ENCODE measurements around the gene BORCS5. TPM values are rescaled to one million over a fixed set of nuclear protein-coding genes. Genes with fewer than 3 reads are reported as not detected.

Gene BORCS5
- polyA plus RNA-seq, 1 donor, result 7.2 TPM

DNA sequence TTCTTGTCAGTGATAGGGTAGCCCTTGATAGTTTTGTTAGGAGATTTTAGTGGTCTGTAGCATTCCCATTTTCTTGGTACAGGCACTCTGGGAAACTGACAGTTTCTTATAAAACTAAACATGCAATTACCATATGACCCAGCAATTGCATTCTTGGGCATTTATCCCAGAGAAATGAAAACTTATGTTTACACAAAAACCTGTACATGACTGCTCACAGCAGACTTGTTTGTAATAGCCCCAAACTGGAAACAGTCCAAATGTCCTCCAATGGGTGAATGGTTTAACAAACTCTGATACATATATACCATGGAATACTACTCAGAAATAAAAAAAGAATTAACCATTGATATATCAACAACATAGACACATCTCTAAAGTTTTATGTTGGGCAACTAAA is 75.5 kb downstream of the BORCS5 start:
- DNase-seq (ENCODE audit: low read depth), result no peak

DNA sequence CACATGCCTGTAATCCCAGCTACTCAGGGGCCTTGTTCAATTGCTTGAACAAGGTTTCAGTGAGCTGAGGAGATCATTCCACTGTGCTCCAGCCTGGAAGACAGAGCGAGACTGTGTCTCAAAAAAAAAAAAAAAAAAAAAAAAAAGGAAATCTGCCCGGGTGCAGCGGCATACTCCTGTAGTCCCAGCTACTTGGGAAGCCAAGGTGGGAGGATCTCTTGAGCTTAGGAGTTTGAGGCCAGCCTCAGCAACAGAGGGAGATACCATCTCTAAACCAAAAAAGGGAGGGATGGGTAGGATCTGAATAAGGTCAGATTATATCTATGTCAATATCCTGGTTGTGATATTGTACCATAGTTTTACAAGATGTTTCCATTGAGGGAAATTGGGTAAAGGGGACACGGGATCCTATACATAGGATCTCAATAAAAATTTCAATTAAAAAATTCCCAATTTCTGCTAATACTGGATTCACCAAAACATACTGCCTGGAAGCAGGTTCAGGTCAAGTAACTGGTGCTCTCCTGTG is 76.4 kb downstream of the BORCS5 start:
- no peak for DNase-seq (ENCODE audit: low read depth)

DNA sequence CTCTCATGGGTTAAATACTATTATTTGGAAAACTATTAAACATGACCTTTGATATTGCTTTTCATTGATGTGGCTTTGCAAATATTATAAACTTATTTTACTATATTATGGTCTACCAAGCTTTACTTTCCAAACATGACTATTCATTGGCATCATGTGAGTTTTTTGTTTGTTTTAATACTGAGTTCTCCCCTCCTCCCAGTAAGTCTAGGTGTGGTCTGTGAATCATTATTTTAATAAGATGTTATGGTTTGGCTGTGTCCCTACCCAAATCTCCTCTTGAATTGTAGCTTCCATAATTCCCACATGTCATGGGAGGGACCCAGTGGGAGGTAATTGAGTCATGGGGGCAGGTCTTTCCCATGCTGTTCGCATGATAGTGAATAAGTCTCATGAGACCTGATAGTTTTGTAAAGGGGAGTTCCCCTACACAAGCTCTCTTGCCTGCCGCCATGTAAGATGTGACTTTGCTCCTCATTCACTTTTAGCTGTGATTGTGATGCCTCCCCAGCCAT is 80.0 kb downstream of the BORCS5 start:
- no peak for DNase-seq (ENCODE audit: low read depth)

DNA sequence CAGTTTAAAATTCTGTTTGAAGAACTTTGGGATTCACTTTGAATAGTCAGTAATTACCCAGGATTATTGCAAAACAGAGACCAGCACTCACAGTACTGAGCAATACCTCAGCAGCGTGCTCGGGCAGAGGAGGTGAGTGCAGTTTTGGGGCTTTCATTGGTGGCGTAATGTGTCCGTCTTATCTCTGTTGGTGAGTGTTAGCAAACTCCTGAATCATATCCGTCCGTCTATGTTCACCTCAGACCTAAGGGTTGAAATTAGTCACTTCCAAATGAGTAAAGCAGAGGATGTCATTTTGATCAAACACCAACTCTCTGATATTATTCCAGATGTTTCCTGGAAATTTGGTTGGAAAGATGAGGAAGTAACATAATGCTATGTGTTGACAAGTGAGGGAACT is 82.8 kb downstream of the BORCS5 start:
- DNase-seq (ENCODE audit: low read depth), result no peak

GRCh38 chr12:12440784-12441428 is 84.0 kb downstream of the BORCS5 start:
- no peak for DNase-seq (ENCODE audit: low read depth)

DNA sequence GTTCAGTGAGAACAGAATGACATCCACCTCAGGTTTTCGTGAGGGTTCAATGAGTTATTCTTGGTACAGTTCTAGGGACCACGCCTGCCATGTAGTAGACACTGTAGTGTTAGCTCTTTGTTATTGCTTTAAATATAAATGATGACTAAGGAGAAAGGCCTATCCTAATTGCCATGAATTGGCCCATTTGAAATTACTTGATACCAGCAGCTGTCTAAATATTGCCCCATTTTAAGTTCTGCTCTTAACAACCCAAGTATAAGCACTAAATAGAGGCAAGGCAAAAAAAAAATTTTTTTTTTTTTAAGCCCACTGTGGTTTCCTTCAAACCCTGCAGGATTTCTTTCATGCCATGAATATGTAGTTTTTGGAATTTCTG is 84.5 kb downstream of the BORCS5 start:
- DNase-seq (ENCODE audit: low read depth), result no peak

GRCh38 chr12:12441843-12442461 is 85.1 kb downstream of the BORCS5 start:
- no peak for DNase-seq (ENCODE audit: low read depth)

- DNase-seq (ENCODE audit: low read depth), result no peak
Measured at GRCh38 chr12:12442548-12443071, 85.7 kb downstream of the BORCS5 start.

- no peak for DNase-seq (ENCODE audit: low read depth)
Measured at GRCh38 chr12:12443431-12443878, 86.6 kb downstream of the BORCS5 start.

DNA sequence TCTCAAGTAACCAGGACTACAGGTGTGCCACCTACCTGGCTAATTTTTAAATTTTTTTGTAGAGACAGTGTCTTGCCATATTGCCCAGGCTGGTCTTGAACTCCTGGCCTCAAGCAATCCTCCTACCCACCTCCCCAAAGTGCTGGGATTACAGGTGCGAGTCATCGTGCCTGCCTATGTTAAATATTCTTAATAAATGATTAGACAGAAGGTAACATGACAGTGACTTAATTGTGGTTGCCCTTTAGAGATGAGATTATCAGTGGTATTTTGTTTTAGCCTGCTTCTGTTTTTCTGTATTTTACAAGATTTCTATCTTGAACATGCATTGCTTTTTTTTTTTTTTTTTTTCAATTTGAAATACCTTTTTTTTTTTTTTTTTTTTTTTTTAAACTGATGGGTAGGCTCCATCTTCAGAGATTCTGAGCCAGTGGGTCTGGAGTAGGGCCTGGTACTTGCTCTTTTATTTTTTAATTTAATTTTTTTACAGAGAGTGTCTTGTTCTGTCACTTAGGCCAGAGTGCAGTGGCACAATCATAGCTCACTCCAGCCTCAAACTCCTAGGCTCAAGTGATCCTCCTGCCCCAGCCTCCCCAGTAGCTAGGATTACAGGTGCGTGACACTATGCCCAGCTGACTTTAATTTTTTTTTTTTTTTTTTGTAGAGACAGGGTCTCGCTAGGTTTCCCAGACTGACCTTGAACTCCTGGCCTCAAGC is 88.4 kb downstream of the BORCS5 start:
- DNase-seq (ENCODE audit: low read depth), result no peak

- DNase-seq (ENCODE audit: low read depth), result no peak
Measured at GRCh38 chr12:12445882-12446181, 89.0 kb downstream of the BORCS5 start.

GRCh38 chr12:12446786-12447185 is 89.9 kb downstream of the BORCS5 start:
- no peak for DNase-seq (ENCODE audit: low read depth)

DNA sequence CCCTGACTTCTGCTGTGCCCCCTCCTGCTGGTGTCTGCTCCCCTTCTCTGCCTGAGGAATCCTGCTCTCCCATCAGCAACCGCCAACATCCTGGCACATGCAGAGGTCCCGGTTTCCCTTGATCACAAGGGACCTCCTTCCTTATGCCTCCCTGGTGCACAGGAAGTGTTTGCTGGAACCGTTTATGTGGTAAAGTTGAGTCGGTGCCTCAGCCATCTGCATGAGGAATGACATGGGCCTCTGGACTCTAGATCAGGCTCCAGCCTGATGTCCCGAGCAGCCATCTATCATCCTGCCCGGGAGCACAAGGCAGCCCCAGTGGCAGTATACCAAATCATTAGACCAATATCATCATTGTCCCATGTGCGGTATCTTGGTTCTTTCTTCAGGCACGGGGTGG is 90.4 kb downstream of the BORCS5 start:
- no peak for DNase-seq (ENCODE audit: low read depth)

GRCh38 chr12:12447837-12448236 is 91.0 kb downstream of the BORCS5 start:
- DNase-seq (ENCODE audit: low read depth), result no peak

GRCh38 chr12:12449533-12450025 is 92.7 kb downstream of the BORCS5 start:
- no peak for DNase-seq (ENCODE audit: low read depth)

DNA sequence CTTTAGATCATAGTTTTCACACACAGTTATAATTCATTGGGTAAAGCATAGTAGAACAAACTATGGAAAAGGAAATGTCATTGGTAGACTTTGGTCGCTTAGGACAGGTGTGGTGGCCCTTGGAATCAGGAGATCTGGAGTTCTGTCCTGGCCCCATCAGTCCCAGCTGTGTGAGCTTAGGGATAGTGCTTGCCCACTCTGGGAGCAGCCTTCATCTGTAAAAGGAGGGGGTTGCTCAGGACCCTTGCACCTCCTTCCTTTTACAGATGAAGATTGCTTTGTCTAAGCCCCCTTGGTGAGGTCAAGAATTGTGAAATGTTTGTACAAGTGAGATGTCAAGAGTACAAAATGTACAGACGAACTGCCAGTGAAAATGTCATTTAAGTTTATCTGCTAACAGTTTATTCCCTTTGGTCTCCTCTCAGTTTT is 93.2 kb downstream of the BORCS5 start:
- DNase-seq (ENCODE audit: low read depth), result no peak

GRCh38 chr12:12451098-12451497 is 94.2 kb downstream of the BORCS5 start:
- DNase-seq (ENCODE audit: low read depth), result no peak

GRCh38 chr12:12452326-12452902 is 95.5 kb downstream of the BORCS5 start:
- DNase-seq (ENCODE audit: low read depth), result no peak

DNA sequence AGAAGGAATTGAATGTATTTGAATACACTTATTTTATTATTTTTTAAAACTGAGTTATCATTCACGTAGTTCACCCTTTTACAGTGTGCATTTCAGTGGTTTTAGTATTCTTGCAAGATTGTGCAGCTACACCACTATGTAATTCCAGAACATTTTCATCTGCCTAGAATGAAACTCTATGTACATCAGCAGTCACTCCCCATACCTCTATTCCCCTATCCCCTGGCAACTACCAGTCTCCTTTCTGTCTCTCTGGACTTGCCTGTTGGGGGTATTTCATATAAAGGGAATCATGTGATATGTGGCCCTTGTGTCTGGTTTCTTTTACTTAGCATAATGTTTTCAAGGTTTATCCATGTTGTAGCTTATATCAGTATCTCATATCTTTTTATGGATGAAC is 96.8 kb downstream of the BORCS5 start:
- no peak for DNase-seq (ENCODE audit: low read depth)

DNA sequence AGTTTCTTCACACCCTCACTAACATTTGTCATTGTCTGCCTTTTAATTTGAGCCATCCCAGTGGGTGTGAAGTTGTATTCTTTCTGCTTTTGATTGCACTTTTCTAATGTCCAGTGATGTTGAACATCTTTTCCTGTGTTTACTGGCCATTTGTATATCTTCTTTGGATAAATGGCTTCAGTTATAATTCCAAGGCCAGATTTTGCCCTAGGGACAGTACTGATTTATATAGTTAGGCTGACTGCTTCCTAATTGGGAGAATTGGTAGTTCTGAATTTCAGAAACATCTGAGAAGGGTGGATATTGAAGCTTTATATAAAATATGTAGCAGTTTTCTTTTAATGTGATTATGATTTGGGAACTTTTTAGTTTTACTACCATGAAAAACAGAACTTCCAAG is 97.4 kb downstream of the BORCS5 start:
- no peak for DNase-seq (ENCODE audit: low read depth)

- no peak for DNase-seq (ENCODE audit: low read depth)
Measured at GRCh38 chr12:12456637-12457036, 99.8 kb downstream of the BORCS5 start.

All from forelimb muscle (tissue), 1 donor.